HK-2 (cell line): ENCODE measurements around the gene PDPK1.
"Not testable (repeated sequence)": the region's sequence is repeated elsewhere in the genome, so short reads cannot be mapped to it uniquely, and the experiment has no call there.

Experiments
- DNase-seq: peaks from one replicate; pipeline ENCODE4 v3.0.0-alpha.2; 2018; ENCODE audit not compliant: unreplicated experiment

The PDPK1 gene

GRCh38 chr16:2587891-2588565 lies 50.2 kb downstream of the PDPK1 start:
- no peak for DNase-seq

- DNase-seq = no peak
These were observed 53.8 kb downstream of the PDPK1 start for GRCh38 chr16:2591476-2592240.

DNA sequence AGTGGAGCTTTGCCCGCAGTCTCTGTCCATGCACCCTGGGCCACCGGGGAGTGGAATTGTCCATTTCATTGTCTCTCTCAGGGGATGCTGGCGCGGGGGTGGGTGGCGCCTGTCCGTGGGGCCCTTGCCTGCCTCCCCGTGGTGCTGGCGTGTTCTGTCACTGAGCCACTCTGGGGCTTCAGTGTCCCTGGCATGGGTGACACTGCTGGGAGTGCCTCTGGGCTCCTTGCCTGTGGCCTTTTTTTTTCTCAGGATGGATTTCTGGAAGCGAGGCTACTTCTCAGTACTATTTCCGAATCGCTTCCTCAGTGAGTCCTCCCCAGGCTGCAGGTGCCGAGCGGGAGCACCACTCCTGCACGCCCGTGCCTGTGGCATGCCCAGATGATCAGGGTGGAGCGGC lies 55.0 kb downstream of the PDPK1 start:
- no peak for DNase-seq

DNA sequence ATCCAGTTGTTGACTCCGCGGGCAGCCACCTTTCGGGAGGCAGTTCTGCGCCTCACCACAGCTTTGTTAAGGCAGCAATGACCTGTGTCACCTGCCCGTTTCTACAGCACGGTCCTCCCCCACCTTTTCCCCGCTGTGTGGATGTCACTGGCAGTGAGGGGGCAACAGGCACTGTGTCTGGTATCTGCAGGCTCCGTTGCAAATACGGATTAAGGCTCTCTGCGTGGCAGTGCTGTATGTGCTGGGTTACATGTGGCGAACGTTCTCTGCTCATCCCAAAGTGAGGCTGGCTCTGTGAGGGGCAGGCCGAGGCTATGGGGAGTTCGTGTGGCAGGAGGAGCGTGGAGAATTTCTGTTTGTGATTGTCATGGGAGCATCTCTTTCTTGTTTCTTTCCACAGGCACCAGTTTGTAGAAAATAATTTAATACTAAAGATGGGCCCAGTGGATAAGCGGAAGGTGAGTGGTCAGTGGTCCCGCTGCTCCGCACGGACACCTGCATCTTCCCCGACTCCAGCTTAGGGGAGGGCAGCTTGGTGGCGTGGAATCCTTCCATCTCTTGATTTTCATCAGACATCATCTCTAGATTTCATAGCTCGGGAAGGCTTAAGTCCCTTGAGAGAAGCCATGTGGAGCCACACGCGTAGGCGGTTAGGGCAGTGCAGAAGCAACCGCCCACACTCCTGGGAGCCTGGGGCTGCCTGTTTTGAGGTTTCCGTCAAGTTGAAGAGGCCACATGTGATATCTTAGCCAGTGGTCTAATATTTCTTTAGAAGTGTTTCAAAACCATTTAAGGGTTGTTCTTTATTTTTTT lies 57.8 kb downstream of the PDPK1 start:
- no peak for DNase-seq

DNA sequence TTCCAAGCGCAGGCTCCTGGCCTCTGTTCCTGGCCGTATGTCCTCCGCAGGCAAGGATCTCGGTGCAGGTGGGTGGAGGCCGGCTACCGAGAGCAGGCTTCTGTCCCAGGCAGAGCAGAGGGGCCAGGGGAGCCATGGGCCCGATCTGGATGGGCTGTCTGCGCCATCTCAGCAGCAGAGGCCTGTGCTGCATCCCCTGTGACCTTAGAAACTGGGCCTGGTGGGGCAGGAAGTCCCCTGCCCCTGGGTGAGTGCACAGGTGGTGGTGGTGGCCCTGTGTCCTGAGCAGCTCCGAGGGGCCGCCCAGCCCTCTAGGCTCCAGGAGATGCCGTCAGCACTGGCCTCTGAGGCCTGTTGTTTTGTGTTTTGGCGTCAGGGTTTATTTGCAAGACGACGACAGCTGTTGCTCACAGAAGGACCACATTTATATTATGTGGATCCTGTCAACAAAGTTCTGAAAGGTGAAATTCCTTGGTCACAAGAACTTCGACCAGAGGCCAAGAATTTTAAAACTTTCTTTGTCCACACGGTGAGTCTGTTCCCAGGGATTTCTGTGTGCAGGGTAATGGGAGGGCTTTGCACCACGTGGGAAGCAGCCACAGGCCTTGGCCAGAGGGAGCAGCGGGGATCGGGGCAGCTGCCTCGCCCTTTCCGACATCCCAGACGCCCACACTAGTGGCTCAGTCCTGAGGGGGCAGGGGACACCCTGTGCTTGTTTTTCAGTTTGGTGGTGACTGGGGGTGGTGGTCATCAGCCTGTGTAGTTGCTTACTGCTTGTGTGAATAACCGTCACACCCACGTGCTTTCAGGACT lies 59.1 kb downstream of the PDPK1 start:
- no peak for DNase-seq

DNA sequence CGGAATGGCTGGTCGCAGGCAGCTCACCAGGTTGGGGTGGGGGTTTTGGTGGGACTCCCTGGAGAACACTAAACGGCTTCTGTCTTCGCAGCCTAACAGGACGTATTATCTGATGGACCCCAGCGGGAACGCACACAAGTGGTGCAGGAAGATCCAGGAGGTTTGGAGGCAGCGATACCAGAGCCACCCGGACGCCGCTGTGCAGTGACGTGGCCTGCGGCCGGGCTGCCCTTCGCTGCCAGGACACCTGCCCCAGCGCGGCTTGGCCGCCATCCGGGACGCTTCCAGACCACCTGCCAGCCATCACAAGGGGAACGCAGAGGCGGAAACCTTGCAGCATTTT lies 59.7 kb downstream of the PDPK1 start:
- DNase-seq = no peak

- no peak for DNase-seq
These were observed 60.4 kb downstream of the PDPK1 start for GRCh38 chr16:2598133-2598641.

DNA sequence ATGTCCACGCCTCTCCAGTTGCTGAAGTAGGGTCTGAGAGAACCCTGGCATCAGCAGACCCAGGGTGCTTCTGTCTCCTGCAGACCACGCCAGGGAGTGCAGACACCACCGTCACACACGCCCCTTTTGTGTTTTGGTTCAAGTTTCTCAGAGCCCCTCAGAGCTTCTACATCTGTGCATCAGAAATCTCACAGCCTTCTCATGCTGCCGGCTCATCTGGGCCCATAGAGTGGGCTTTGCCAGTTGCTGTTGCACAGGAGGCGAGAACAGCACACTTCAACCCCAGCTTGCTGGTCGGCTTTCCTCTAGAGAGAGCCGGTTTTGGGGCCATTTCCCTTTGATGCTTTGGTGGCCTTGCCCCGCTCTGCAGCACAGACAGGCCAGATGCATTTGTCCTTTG lies 60.9 kb downstream of the PDPK1 start:
- DNase-seq = no peak

GRCh38 chr16:2599165-2599564 lies 61.3 kb downstream of the PDPK1 start:
- not testable (repeated sequence) for DNase-seq

DNA sequence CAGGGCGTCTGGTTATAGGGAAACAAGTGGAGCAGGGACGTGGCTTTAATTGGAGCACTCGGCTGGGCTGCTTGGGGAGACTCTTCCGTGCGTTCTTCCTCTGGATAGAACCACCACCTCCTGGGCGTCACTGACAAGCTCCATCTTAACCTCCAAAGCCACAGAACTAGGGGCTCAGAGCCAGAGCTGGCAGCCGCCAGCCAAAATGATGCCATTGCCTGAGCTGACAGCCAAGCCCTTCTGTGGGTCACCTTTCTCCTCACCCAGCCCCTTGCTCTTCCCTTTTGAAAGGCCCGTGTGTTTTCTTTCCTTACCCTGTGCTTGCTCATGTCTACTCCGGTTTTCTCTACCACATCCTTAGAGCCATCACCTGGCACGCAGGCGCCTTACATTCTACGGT lies 62.0 kb downstream of the PDPK1 start:
- not testable (repeated sequence) for DNase-seq

DNA sequence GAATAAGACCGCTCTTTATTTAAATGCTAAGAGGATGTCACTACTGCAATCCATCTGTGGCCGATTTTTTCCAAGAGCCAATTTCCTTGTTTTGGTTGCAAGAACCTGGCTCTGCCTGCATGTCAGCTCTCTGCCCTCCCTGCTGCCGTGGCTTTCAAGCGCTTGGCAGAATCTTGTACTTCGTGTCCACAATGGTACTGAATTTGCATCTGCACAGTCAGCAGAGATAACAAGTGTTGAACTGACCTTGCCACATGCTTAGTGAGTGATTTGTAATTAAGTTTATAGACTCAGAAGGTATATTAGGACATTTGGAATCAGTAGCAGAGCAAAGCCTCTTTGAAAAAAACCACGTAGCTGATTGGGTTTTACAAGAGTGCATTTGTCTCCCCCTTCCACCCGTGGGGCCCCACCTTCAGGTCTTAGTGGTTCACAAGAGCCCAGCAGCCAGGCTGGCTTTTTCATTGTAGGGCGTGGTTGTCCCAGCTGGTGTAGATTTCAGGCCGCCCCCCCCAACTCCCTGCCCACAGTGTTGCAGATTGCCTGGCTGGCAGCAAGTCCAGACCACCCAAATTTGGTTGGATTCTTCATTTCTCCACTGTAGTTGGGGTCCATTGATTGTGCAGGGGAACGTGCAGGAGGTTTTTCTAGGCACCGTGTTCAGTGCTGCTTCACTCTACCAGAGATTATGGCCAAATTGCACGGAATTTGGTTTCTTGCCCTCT lies 63.6 kb downstream of the PDPK1 start:
- not testable (repeated sequence) for DNase-seq

DNA sequence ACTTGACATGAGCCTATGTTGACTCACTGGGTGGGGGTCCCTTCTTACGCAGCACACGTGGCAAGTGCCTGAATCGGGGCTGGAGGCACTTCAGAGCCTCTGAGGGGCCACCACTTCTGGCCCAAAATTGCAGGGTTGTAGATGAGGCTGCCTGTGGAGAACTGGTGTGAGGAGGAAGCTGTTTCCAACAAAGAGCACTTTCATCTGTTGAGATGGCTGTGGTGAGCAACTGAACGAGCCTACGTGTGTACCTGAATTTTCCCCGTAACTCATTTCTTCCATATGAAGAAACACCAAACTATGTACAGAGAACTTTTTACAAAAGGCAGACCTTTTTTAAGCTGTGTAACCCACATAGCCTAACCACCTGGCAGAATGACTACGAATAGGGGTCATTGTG lies 64.4 kb downstream of the PDPK1 start:
- DNase-seq = not testable (repeated sequence)

GRCh38 chr16:2603165-2604015 lies 65.6 kb downstream of the PDPK1 start:
- DNase-seq = peak; percentile 93

DNA sequence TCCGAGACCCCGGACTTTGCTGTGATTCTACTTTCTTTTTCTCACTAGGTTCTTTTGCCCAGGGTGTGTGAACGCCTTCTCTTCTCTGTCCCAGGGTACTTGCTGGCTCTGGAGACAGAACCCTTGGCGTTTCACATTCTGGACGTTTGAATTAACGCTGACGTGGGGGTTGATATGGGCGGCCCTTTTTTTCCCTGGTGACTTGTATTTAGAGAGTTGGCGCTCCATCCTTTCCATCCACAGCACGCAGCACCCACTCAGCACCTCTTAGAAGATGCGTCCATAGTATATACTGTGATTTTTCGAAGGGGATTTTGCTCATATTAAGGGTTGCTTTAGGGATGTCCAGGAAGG lies 66.2 kb downstream of the PDPK1 start:
- not testable (repeated sequence) for DNase-seq

DNA sequence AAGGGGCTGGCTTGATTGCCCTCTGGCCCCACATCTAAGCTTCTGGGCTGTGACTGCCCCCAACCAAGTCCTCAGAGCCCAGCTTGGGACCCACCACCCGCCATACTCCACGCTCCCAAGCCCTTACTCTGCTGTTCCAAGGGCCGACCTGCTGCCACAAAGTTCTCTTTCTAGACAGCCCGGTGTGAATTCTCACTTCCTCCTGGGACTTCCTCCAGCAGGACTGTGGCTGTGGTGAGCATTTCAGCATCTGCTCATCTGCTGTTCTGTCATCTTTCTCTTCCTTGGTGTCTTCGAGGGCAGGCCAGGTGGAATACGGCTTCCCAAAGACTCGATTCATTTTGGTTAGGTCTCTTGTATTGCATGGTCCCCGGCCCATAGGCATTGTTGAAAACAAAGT lies 69.0 kb downstream of the PDPK1 start:
- not testable (repeated sequence) for DNase-seq

GRCh38 chr16:2609345-2609744 lies 71.5 kb downstream of the PDPK1 start:
- not testable (repeated sequence) for DNase-seq

GRCh38 chr16:2609827-2610470 lies 72.1 kb downstream of the PDPK1 start:
- DNase-seq = no peak

DNA sequence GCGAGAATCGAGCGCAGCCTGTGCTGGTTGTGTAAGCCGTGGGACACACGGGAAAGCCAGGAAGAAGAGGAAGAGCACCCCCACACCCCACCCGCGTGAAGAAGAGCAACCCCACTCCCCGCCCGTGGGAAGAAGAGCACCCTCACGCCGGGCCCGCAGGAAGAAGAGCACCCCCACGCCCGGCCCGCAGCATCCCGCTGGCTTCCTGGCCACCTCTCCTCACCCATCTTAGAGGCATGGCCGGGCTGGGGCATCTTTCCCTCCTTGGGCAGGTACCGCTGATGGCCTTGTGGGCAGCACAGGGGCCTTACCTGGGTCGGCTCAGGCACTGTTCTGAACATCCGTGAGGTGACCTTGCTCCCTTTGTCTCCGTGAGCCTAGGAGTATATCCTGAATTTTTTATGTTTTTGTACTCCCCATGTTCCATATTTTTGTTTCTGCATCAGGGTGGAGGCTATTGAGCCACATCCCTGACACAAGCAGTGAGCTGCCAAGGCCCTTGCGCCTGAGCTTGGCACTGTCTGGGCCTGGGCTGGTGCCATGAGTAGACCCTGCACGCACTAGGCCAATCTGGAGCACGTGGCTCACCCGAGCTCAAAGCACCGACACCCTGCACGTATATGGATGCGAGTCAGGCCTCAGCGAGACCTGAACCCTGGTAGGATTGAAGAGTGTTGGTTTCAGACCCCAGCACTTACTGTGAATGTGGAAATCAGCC lies 73.1 kb downstream of the PDPK1 start:
- DNase-seq = no peak

GRCh38 chr16:2611499-2611862 lies 73.7 kb downstream of the PDPK1 start:
- DNase-seq = no peak
